Stomach smooth muscle (tissue), 2 donors: ENCODE data around the gene CD180.

Experiments used
- H3K27ac ChIP-seq: one replicate; pipeline ENCODE4 v1.7.0; 2013; ENCODE audit warnings: mild to moderate bottlenecking, low read length, inconsistent platforms
- H3K27me3 ChIP-seq, 2 donors: one replicate each; pipeline ENCODE4 v1.7.0; 2013; ENCODE audit warnings: low read length in 2 of 2; ENCODE audit not compliant: insufficient read depth in 2 of 2, control insufficient read depth in 1 of 2
- H3K36me3 ChIP-seq, 2 donors: one replicate each; pipeline ENCODE4 v1.7.0; 2013; ENCODE audit warnings: low read length in 2 of 2; ENCODE audit not compliant: control insufficient read depth in 2 of 2, insufficient read depth in 2 of 2
- H3K4me1 ChIP-seq: one replicate; pipeline ENCODE4 v1.7.0; 2013; ENCODE audit warnings: low read length; ENCODE audit not compliant: control insufficient read depth, insufficient read depth
- H3K4me3 ChIP-seq, 2 donors: one replicate each; pipeline ENCODE4 v1.7.0; 2013; ENCODE audit warnings: low read length in 2 of 2
- H3K9ac ChIP-seq, 2 donors: one replicate each; pipeline ENCODE4 v1.7.0; 2013; ENCODE audit warnings: low read length in 2 of 2, mild to moderate bottlenecking in 1 of 2
- H3K9me3 ChIP-seq, 2 donors: one replicate each; pipeline ENCODE4 v1.7.0; 2013; ENCODE audit warnings: low read length in 2 of 2; ENCODE audit not compliant: control insufficient read depth in 2 of 2
- donor health status: healthy.
- donor health status: Pancreatic carcinoma.

The CD180 gene

DNA sequence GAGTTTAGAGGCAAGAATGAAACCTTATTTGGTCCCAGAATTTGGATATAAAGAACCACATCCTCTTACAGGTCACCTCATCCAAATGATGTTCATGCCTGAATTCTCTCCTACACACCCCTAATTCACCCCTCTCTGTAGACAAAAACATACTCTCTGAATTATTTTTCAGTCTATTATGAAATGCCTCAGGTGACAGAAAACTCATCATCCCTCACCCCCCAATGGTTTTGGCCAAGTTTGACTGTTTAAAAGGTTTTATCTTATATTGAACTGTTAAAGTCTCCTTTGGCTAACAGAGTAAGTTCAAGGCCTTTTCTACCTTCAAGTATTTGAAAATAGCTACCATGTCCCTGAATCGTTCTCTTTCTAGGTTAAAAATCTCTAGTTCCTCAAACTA is 2.3 kb upstream of the CD180 start:
- H3K27ac ChIP-seq: no peak overlapping the region
- peaks cover 0 to 2% of the 10 kb centered on the region in 2 donors for H3K9me3 ChIP-seq
- no peak overlapping the region for H3K9ac ChIP-seq
- no peaks in the 10 kb centered on the region for H3K36me3 ChIP-seq
- peaks cover 3% of the 10 kb centered on the region for H3K4me1 ChIP-seq
- no peaks in the 10 kb centered on the region for H3K27me3 ChIP-seq
- H3K4me3 ChIP-seq: no peak overlapping the region

GRCh38 chr5:67197536-67197935 is 937 bp upstream of the CD180 start:
- Histone ChIP-seq H3K9ac (no peak overlapping the region), H3K9me3 (peaks cover 0 to 2% of the 10 kb centered on the region in 2 donors), H3K36me3 (no peaks in the 10 kb centered on the region), H3K4me1 (peaks cover 8% of the 10 kb centered on the region), H3K4me3 (no peak overlapping the region), H3K27ac (no peak overlapping the region), H3K27me3 (no peaks in the 10 kb centered on the region)

DNA sequence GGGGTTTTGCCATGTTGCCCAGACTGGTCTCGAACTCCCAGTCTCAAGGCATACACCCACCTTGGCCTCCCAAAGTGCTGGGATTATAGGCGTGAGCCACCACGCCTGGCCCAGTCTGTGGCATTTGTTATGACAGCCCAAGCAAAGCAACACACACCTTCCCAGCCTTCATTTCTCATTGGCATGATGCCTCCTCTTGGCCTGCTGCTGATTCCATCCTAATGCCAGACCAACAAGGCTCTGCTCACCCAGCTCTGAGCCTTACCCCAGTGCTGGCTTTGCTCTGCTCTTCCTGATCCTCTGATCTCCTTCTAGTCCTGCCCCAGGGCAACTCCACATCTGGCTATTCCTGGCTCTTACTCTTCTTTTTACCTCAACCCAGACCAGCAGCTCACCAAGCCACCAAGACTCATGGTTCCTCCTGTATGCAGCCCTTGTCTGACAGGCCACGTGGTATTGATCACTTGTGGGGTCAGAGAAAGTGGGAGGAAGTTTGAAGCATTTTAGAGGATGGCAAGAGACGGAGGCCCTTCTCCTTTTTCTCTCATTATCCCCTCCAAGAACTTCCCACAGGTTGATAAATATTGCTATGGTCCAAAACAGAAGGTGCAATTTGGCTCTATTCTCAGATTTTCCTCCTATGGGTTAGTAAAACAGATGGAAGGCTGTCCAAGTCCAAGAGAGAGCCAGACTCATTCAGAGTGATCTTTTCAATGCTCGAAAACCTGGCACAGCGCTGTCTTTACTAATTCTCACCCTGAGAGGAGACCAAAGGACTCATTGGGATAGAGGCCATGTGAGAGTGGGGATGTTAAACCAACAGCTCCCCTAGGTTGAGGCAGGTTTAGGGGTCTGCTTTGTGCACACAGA is 958 bp downstream of the CD180 start:
- Histone ChIP-seq H3K9me3 (no peaks in the 10 kb centered on the region), H3K27ac (no peak overlapping the region), H3K4me1 (peaks cover 8% of the 10 kb centered on the region), H3K36me3 (no peaks in the 10 kb centered on the region), H3K9ac (no peak overlapping the region), H3K27me3 (no peaks in the 10 kb centered on the region), H3K4me3 (no peak overlapping the region)

DNA sequence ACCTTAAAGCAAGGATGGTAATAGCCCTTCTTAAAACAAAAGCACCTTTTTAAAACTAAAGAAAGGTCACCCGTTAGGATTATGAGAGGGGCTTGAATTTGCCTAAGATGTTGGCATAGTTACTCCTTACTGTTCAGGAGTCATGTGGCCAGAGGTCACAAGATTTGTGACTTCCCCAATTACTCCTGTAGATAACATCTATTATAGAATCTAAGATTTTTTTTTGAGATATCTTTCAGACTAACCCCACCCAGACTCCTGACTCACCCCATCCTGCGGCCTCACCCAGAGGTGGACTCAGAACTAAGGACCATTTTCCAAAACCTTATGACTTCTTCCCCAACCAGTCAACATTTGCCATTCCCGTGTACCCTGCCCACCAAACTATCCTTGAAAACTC is 2.4 kb downstream of the CD180 start:
- H3K9me3 ChIP-seq: no peaks in the 10 kb centered on the region
- H3K27ac ChIP-seq: no peak overlapping the region
- peaks cover 8% of the 10 kb centered on the region for H3K4me1 ChIP-seq
- no peak overlapping the region for H3K4me3 ChIP-seq
- H3K27me3 ChIP-seq: no peaks in the 10 kb centered on the region
- no peaks in the 10 kb centered on the region for H3K36me3 ChIP-seq
- no peak overlapping the region for H3K9ac ChIP-seq

DNA sequence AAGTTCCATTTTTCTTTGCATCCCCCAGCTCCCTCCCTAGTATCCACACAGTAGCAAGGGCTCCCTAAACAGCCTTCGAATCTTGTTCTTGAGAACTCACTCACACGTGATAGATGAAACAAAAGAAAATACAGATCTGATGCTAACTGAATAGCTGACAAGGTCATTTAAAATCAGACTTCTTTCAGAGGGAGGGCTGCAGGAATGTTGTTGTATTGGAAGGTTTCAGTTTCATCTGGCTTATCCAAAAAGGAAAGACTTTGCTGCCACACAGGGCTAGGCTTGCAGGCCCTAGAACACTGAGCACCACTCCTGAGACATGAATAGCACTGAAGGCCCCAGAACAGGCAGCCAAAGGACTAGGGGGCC is 3.2 kb downstream of the CD180 start:
- Histone ChIP-seq H3K4me3 (no peak overlapping the region), H3K9me3 (no peaks in the 10 kb centered on the region), H3K36me3 (no peaks in the 10 kb centered on the region), H3K27me3 (no peaks in the 10 kb centered on the region), H3K4me1 (peaks cover 8% of the 10 kb centered on the region), H3K27ac (no peak overlapping the region), H3K9ac (no peak overlapping the region)

DNA sequence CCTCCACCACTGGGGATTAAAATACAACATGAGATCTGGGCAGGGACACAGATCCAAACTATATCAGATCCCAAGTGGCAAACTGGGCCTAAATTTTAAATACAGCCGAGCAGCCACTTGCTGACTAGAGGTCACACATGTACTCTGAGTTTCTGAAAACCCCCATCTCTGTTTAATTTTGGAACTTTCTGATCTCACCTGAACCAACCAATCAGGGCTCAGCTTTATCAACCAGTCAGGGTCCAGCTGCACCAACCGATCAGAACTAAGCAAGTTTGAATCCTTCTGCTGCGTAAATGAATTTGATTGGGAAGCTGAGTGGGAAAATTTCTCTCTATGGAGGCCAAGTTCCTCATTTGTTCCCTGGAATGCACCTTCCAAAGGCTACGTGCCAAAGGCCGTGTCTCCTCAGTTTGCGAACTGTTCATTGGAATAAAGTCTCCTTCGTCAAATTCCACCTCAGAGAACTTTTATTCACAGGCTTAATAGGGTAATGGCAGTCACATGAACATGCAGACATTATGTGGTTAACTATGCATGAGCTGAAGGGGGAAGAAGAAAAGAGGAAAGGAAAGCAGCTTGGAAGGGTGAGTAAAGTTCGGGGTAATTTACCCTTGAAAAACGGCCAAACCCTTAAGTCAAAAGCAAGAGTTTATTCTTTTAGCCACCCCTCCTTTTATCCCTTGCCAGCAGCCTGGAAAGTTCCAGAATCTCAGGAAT is 3.7 kb downstream of the CD180 start:
- Histone ChIP-seq H3K9ac (no peak overlapping the region), H3K9me3 (no peaks in the 10 kb centered on the region), H3K27me3 (no peaks in the 10 kb centered on the region), H3K4me3 (no peak overlapping the region), H3K36me3 (no peaks in the 10 kb centered on the region), H3K4me1 (peaks cover 8% of the 10 kb centered on the region), H3K27ac (no peak overlapping the region)

- no peak overlapping the region for H3K9ac ChIP-seq
- no peak overlapping the region for H3K27ac ChIP-seq
- H3K4me3 ChIP-seq: no peak overlapping the region
- no peaks in the 10 kb centered on the region for H3K9me3 ChIP-seq
- H3K36me3 ChIP-seq: no peaks in the 10 kb centered on the region
- H3K4me1 ChIP-seq: peaks cover 6% of the 10 kb centered on the region
- H3K27me3 ChIP-seq: no peaks in the 10 kb centered on the region
Measured at GRCh38 chr5:67190861-67191260, 5.7 kb downstream of the CD180 start.

DNA sequence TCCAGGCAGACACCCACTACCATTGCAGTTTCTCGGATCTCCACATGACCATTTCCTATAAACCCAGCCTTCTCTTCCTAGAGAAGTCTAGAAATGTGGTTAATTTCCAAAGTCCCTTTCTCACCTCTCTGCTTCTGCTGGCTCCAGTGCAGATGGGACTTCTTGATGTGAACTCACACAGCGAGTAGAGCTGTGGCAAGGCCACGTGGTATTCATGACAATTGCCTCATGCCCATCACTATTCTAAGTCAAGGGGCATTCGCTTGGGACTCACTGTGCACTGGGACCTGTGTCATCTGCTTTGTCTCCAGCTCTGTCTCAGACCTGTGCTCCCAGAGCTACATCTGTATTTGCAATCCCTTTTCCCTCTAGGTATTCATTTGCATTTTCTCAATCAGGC is 6.2 kb downstream of the CD180 start:
- Histone ChIP-seq H3K4me3 (no peak overlapping the region), H3K4me1 (peaks cover 6% of the 10 kb centered on the region), H3K27ac (no peak overlapping the region), H3K36me3 (no peaks in the 10 kb centered on the region), H3K9ac (no peak overlapping the region), H3K9me3 (no peaks in the 10 kb centered on the region), H3K27me3 (no peaks in the 10 kb centered on the region)

- no peak overlapping the region for H3K4me3 ChIP-seq
- no peaks in the 10 kb centered on the region for H3K9me3 ChIP-seq
- no peaks in the 10 kb centered on the region for H3K27me3 ChIP-seq
- H3K36me3 ChIP-seq: no peaks in the 10 kb centered on the region
- no peak overlapping the region for H3K27ac ChIP-seq
- peaks cover 6% of the 10 kb centered on the region for H3K4me1 ChIP-seq
- no peak overlapping the region for H3K9ac ChIP-seq
Measured at GRCh38 chr5:67189931-67190330, 6.7 kb downstream of the CD180 start.

DNA sequence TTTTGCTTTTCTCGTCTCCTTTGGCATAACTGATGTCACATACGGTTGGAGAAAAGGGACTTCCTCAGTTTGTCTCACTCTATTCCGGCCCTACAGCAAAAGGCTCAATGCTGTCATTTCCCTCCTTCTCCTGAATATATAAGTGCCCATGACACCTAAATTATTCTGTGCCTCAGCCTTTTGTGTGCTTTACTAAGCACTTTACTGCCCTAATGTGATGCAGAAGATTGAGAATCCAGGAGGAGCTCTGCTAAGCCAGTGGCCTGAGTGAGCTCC is 7.6 kb downstream of the CD180 start:
- Histone ChIP-seq H3K9me3 (no peaks in the 10 kb centered on the region), H3K4me1 (peaks cover 6% of the 10 kb centered on the region), H3K36me3 (no peaks in the 10 kb centered on the region), H3K9ac (no peak overlapping the region), H3K27me3 (no peaks in the 10 kb centered on the region), H3K27ac (no peak overlapping the region), H3K4me3 (no peak overlapping the region)
